ENCODE data around the gene RSPO4.

The RSPO4 gene

GRCh38 chr20:952196-952795, 49.8 kb downstream of the RSPO4 start:
- H3K4me1 ChIP-seq (ENCODE audit: control insufficient read depth in 1 of 2, insufficient read depth in 2 of 2, low read length in 2 of 2): peaks cover 0 to 5% of the 10 kb centered on the region in 2 donors
- no peak overlapping the region for H3K4me3 ChIP-seq (ENCODE audit: low read depth in 1 of 2, low read length in 2 of 2)
- peaks cover 9% of the 10 kb centered on the region for H3K27me3 ChIP-seq (ENCODE audit: low read depth, low read length)
- no peaks in the 10 kb centered on the region for H3K36me3 ChIP-seq (ENCODE audit: control insufficient read depth in 1 of 2, insufficient read depth in 2 of 2, low read length in 2 of 2)
- no peaks in the 10 kb centered on the region for H3K9me3 ChIP-seq (ENCODE audit: control insufficient read depth in 1 of 2, low read length in 2 of 2)
- no peak overlapping the region for H3K27ac ChIP-seq (ENCODE audit: low read length)

GRCh38 chr20:951384-952169, 50.5 kb downstream of the RSPO4 start:
- Histone ChIP-seq H3K4me3 (ENCODE audit: low read depth in 1 of 2, low read length in 2 of 2) (no peak overlapping the region), H3K36me3 (ENCODE audit: control insufficient read depth in 1 of 2, insufficient read depth in 2 of 2, low read length in 2 of 2) (no peaks in the 10 kb centered on the region), H3K4me1 (ENCODE audit: control insufficient read depth in 1 of 2, insufficient read depth in 2 of 2, low read length in 2 of 2) (peaks cover 0 to 5% of the 10 kb centered on the region in 2 donors), H3K27me3 (ENCODE audit: low read depth, low read length) (peaks cover 9% of the 10 kb centered on the region), H3K9me3 (ENCODE audit: control insufficient read depth in 1 of 2, low read length in 2 of 2) (no peaks in the 10 kb centered on the region), H3K27ac (ENCODE audit: low read length) (no peak overlapping the region)

GRCh38 chr20:949717-950116, 52.4 kb downstream of the RSPO4 start:
- Histone ChIP-seq H3K36me3 (ENCODE audit: control insufficient read depth in 1 of 2, insufficient read depth in 2 of 2, low read length in 2 of 2) (no peaks in the 10 kb centered on the region), H3K27me3 (ENCODE audit: low read depth, low read length) (peaks cover 1% of the 10 kb centered on the region), H3K27ac (ENCODE audit: low read length) (no peak overlapping the region), H3K9me3 (ENCODE audit: control insufficient read depth in 1 of 2, low read length in 2 of 2) (no peaks in the 10 kb centered on the region), H3K4me3 (ENCODE audit: low read depth in 1 of 2, low read length in 2 of 2) (no peak overlapping the region), H3K4me1 (ENCODE audit: control insufficient read depth in 1 of 2, insufficient read depth in 2 of 2, low read length in 2 of 2) (no peaks in the 10 kb centered on the region)

GRCh38 chr20:946826-947225, 55.3 kb downstream of the RSPO4 start:
- Histone ChIP-seq H3K4me3 (ENCODE audit: low read depth in 1 of 2, low read length in 2 of 2) (no peak overlapping the region), H3K27me3 (ENCODE audit: low read depth, low read length) (no peaks in the 10 kb centered on the region), H3K27ac (ENCODE audit: low read length) (no peak overlapping the region), H3K9me3 (ENCODE audit: control insufficient read depth in 1 of 2, low read length in 2 of 2) (no peaks in the 10 kb centered on the region), H3K36me3 (ENCODE audit: control insufficient read depth in 1 of 2, insufficient read depth in 2 of 2, low read length in 2 of 2) (no peaks in the 10 kb centered on the region), H3K4me1 (ENCODE audit: control insufficient read depth in 1 of 2, insufficient read depth in 2 of 2, low read length in 2 of 2) (no peaks in the 10 kb centered on the region)

- H3K27ac ChIP-seq (ENCODE audit: low read length): no peak overlapping the region
- no peak overlapping the region for H3K4me3 ChIP-seq (ENCODE audit: low read depth in 1 of 2, low read length in 2 of 2)
- no peaks in the 10 kb centered on the region for H3K4me1 ChIP-seq (ENCODE audit: control insufficient read depth in 1 of 2, insufficient read depth in 2 of 2, low read length in 2 of 2)
- H3K9me3 ChIP-seq (ENCODE audit: control insufficient read depth in 1 of 2, low read length in 2 of 2): no peaks in the 10 kb centered on the region
- no peaks in the 10 kb centered on the region for H3K36me3 ChIP-seq (ENCODE audit: control insufficient read depth in 1 of 2, insufficient read depth in 2 of 2, low read length in 2 of 2)
- no peaks in the 10 kb centered on the region for H3K27me3 ChIP-seq (ENCODE audit: low read depth, low read length)
Measured at GRCh38 chr20:945841-946240, 56.3 kb downstream of the RSPO4 start.

GRCh38 chr20:944774-945410, 57.2 kb downstream of the RSPO4 start:
- Histone ChIP-seq H3K27me3 (ENCODE audit: low read depth, low read length) (no peaks in the 10 kb centered on the region), H3K9me3 (ENCODE audit: control insufficient read depth in 1 of 2, low read length in 2 of 2) (no peaks in the 10 kb centered on the region), H3K36me3 (ENCODE audit: control insufficient read depth in 1 of 2, insufficient read depth in 2 of 2, low read length in 2 of 2) (no peaks in the 10 kb centered on the region), H3K4me1 (ENCODE audit: control insufficient read depth in 1 of 2, insufficient read depth in 2 of 2, low read length in 2 of 2) (no peaks in the 10 kb centered on the region), H3K27ac (ENCODE audit: low read length) (no peak overlapping the region), H3K4me3 (ENCODE audit: low read depth in 1 of 2, low read length in 2 of 2) (no peak overlapping the region)

GRCh38 chr20:944148-944547, 58.0 kb downstream of the RSPO4 start:
- no peaks in the 10 kb centered on the region for H3K36me3 ChIP-seq (ENCODE audit: control insufficient read depth in 1 of 2, insufficient read depth in 2 of 2, low read length in 2 of 2)
- no peak overlapping the region for H3K27ac ChIP-seq (ENCODE audit: low read length)
- H3K4me1 ChIP-seq (ENCODE audit: control insufficient read depth in 1 of 2, insufficient read depth in 2 of 2, low read length in 2 of 2): no peaks in the 10 kb centered on the region
- H3K9me3 ChIP-seq (ENCODE audit: control insufficient read depth in 1 of 2, low read length in 2 of 2): no peaks in the 10 kb centered on the region
- no peak overlapping the region for H3K4me3 ChIP-seq (ENCODE audit: low read depth in 1 of 2, low read length in 2 of 2)
- H3K27me3 ChIP-seq (ENCODE audit: low read depth, low read length): no peaks in the 10 kb centered on the region

- Histone ChIP-seq H3K4me1 (ENCODE audit: control insufficient read depth in 1 of 2, insufficient read depth in 2 of 2, low read length in 2 of 2) (no peaks in the 10 kb centered on the region), H3K27me3 (ENCODE audit: low read depth, low read length) (no peaks in the 10 kb centered on the region), H3K9me3 (ENCODE audit: control insufficient read depth in 1 of 2, low read length in 2 of 2) (no peaks in the 10 kb centered on the region), H3K4me3 (ENCODE audit: low read depth in 1 of 2, low read length in 2 of 2) (no peak overlapping the region), H3K36me3 (ENCODE audit: control insufficient read depth in 1 of 2, insufficient read depth in 2 of 2, low read length in 2 of 2) (no peaks in the 10 kb centered on the region), H3K27ac (ENCODE audit: low read length) (no peak overlapping the region)
Measured at GRCh38 chr20:942611-943010, 59.5 kb downstream of the RSPO4 start.

GRCh38 chr20:940926-941325, 61.2 kb downstream of the RSPO4 start:
- Histone ChIP-seq H3K36me3 (ENCODE audit: control insufficient read depth in 1 of 2, insufficient read depth in 2 of 2, low read length in 2 of 2) (no peaks in the 10 kb centered on the region), H3K9me3 (ENCODE audit: control insufficient read depth in 1 of 2, low read length in 2 of 2) (no peaks in the 10 kb centered on the region)

GRCh38 chr20:939606-940005, 62.5 kb downstream of the RSPO4 start:
- H3K36me3 ChIP-seq (ENCODE audit: control insufficient read depth in 1 of 2, insufficient read depth in 2 of 2, low read length in 2 of 2): no peaks in the 10 kb centered on the region
- H3K9me3 ChIP-seq (ENCODE audit: control insufficient read depth in 1 of 2, low read length in 2 of 2): no peaks in the 10 kb centered on the region
- no peak overlapping the region for H3K27ac ChIP-seq (ENCODE audit: low read length)
- no peak overlapping the region for H3K4me3 ChIP-seq (ENCODE audit: low read depth in 1 of 2, low read length in 2 of 2)
- H3K27me3 ChIP-seq (ENCODE audit: low read depth, low read length): no peaks in the 10 kb centered on the region
- H3K4me1 ChIP-seq (ENCODE audit: control insufficient read depth in 1 of 2, insufficient read depth in 2 of 2, low read length in 2 of 2): no peaks in the 10 kb centered on the region

More at GRCh38 chr20:940926-941325, 61.2 kb downstream of the RSPO4 start:
- H3K4me3 ChIP-seq (ENCODE audit: low read depth in 1 of 2, low read length in 2 of 2): no peak overlapping the region
- H3K27ac ChIP-seq (ENCODE audit: low read length): no peak overlapping the region
- no peaks in the 10 kb centered on the region for H3K27me3 ChIP-seq (ENCODE audit: low read depth, low read length)
- H3K4me1 ChIP-seq (ENCODE audit: control insufficient read depth in 1 of 2, insufficient read depth in 2 of 2, low read length in 2 of 2): no peaks in the 10 kb centered on the region

- H3K4me1 ChIP-seq (ENCODE audit: control insufficient read depth in 1 of 2, insufficient read depth in 2 of 2, low read length in 2 of 2): no peaks in the 10 kb centered on the region
- H3K9me3 ChIP-seq (ENCODE audit: control insufficient read depth in 1 of 2, low read length in 2 of 2): peaks cover 0 to 10% of the 10 kb centered on the region in 2 donors
- no peak overlapping the region for H3K4me3 ChIP-seq (ENCODE audit: low read depth in 1 of 2, low read length in 2 of 2)
- H3K27ac ChIP-seq (ENCODE audit: low read length): no peak overlapping the region
- no peaks in the 10 kb centered on the region for H3K27me3 ChIP-seq (ENCODE audit: low read depth, low read length)
- no peaks in the 10 kb centered on the region for H3K36me3 ChIP-seq (ENCODE audit: control insufficient read depth in 1 of 2, insufficient read depth in 2 of 2, low read length in 2 of 2)
Measured at GRCh38 chr20:934186-934840, 67.8 kb downstream of the RSPO4 start.

Data from muscle layer of duodenum (tissue), 2 donors.